ENCODE data around the gene SMIM22.

Gene SMIM22

DNA sequence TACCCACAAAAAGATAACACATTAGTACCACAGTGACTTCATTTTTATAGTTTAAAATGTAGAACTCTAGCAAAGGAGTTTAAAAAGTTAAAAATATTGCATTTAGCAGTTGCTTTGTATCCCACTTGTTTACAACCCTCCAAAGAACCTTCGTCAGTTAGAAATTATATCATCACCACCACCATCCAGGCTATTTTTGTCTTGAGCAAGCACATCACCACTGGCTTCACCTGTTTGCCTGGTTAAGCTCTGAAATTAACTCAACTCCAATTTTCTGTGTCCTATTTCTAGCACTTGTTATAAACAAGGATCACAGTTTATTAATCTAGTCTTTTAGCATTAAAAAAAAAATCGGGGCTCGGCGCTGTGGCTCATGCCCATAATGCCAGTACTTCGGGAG is 45.8 kb downstream of the SMIM22 start:
- in situ Hi-C loops (cut with HindIII; ENCODE audit: low pct_ligation_motif_present, low pct_unique_long_range_greater_than_20kb, low sequenced_read_pairs) = no loop called here
- no peak for DNase-seq

All from ACHN (cell line).